ENCODE results near the gene TPRG1L. TPM values are rescaled to one million over a fixed set of nuclear protein-coding genes. Genes with fewer than 3 reads are reported as not detected.

The TPRG1L gene
- total and polyA plus RNA-seq, 2 of the 4 experiments (the other 2 are of a cell fraction) = 25.3 to 39.5 TPM

DNA sequence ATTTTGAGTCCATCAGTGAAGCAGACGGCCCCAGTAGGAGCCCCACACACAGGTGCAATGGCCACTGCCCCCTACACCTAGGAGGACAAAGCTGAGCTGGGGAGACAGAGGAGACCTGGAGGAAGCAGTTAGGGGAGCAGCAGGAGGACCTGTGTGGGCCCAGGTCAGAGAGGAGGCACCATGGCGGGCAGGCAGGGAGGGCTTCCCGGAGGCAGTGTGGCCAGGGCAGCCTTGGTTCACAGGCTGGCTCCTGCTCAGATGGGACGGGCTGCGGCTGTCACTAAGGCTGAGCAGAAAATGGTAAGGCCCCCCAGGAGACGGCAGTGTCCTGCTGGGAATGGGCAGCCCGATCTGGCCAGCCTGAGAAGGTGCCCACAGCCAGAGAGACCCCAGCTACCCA lies 28.9 kb upstream of the TPRG1L start:
- Histone ChIP-seq H2AK9ac (replicated peaks; ENCODE audit: low read depth, low read length, poor library complexity) (no peak overlapping the region), H4K20me1 (ENCODE audit: insufficient read depth, low read length) (no peaks in the 10 kb centered on the region), H3K9me3 (ENCODE audit: control insufficient read depth, insufficient read depth, low read length) (no peaks in the 10 kb centered on the region), H2BK20ac (ENCODE audit: low read depth, low read length) (no peak overlapping the region), H4K91ac (ENCODE audit: insufficient read depth, low read depth, low read length) (no peak overlapping the region), H3K56ac (ENCODE audit: extremely low read depth, insufficient read depth, low read length) (no peak overlapping the region), H3K4me3 (ENCODE audit: insufficient read depth, low read depth, low read length) (no peak overlapping the region), H3K4me1 (ENCODE audit: control insufficient read depth, insufficient read depth, low read length) (no peaks in the 10 kb centered on the region), H2BK15ac (ENCODE audit: low read depth, low read length) (no peak overlapping the region), H2BK120ac (ENCODE audit: low read depth, low read length) (no peak overlapping the region), H3K9me1 (ENCODE audit: insufficient read depth, low read length) (no peaks in the 10 kb centered on the region), H3K9ac (ENCODE audit: low read depth, low read length) (no peak overlapping the region), H3K27me3 (ENCODE audit: control insufficient read depth, insufficient read depth, low read length) (peaks cover 11% of the 10 kb centered on the region), H4K8ac (ENCODE audit: low read depth in 2 of 2, low read length in 2 of 2) (no peak overlapping the region), H2AFZ (replicated peaks; ENCODE audit: low read length, poor library complexity) (no peak overlapping the region), H3K79me1 (ENCODE audit: low read depth in 1 of 2, low read length in 2 of 2) (no peaks in the 10 kb centered on the region), H3K27ac (ENCODE audit: insufficient read depth, low read length) (no peak overlapping the region), H3K23ac (ENCODE audit: low read depth, low read length) (no peak overlapping the region), H3K18ac (ENCODE audit: low read depth, low read length) (no peak overlapping the region), H3K4me2 (ENCODE audit: low read depth, low read length) (no peak overlapping the region), H4K5ac (ENCODE audit: low read depth, low read length) (no peak overlapping the region), H3K14ac (replicated peaks; ENCODE audit: low read depth, low read length) (no peak overlapping the region), H3K36me3 (ENCODE audit: control insufficient read depth, insufficient read depth, low read length) (no peaks in the 10 kb centered on the region), H2AK5ac (ENCODE audit: low read depth, low read length) (no peak overlapping the region), H2BK5ac (ENCODE audit: low read depth, low read length, poor library complexity, severe bottlenecking) (no peak overlapping the region), H3K4ac (ENCODE audit: low read depth, low read length) (no peak overlapping the region)
- dilution Hi-C loops (cut with HindIII; ENCODE audit: low sequenced_read_pairs, unreplicated experiment) (no loop called here), intact Hi-C loops (cut with micrococcal nuclease) (no loop called here), in situ Hi-C loops (cut with MboI; ENCODE audit: low sequenced_read_pairs) (no loop called here)
- TF ChIP-seq MAFK (IDR thresholded peaks at IDR 0.05; ENCODE audit: low read depth, low read length) = no peak
- TF ChIP-seq RFX5 (IDR thresholded peaks at IDR 0.05; ENCODE audit: low read depth, low read length) = no peak
- TF ChIP-seq FOS (IDR thresholded peaks at IDR 0.05; ENCODE audit: low read depth, low read length) = no peak
- TF ChIP-seq CEBPB (IDR thresholded peaks at IDR 0.05; ENCODE audit: low read depth, low read length) = no peak
- no peak for TF ChIP-seq MXI1 (IDR thresholded peaks at IDR 0.05; ENCODE audit: borderline replicate concordance, low read depth, low read length)
- no peak for TF ChIP-seq RCOR1 (IDR thresholded peaks at IDR 0.05; ENCODE audit: insufficient replicate concordance, low read length)
- no peak for TF ChIP-seq MAZ (IDR thresholded peaks at IDR 0.05; ENCODE audit: borderline replicate concordance, low read depth, low read length)
- TF ChIP-seq, protein P1, sequence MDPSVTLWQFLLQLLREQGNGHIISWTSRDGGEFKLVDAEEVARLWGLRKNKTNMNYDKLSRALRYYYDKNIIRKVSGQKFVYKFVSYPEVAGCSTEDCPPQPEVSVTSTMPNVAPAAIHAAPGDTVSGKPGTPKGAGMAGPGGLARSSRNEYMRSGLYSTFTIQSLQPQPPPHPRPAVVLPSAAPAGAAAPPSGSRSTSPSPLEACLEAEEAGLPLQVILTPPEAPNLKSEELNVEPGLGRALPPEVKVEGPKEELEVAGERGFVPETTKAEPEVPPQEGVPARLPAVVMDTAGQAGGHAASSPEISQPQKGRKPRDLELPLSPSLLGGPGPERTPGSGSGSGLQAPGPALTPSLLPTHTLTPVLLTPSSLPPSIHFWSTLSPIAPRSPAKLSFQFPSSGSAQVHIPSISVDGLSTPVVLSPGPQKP (IDR thresholded peaks at IDR 0.05; ENCODE audit: borderline replicate concordance, low read depth, low read length) = no peak
- no peak for TF ChIP-seq BHLHE40 (IDR thresholded peaks at IDR 0.05; ENCODE audit: low read depth, low read length)
- no peak for TF ChIP-seq SMC3 (IDR thresholded peaks at IDR 0.05; ENCODE audit: low read depth, low read length)
- TF ChIP-seq CHD1 (IDR thresholded peaks at IDR 0.05; ENCODE audit: low read depth, low read length) = no peak
- TF ChIP-seq, protein P2, sequence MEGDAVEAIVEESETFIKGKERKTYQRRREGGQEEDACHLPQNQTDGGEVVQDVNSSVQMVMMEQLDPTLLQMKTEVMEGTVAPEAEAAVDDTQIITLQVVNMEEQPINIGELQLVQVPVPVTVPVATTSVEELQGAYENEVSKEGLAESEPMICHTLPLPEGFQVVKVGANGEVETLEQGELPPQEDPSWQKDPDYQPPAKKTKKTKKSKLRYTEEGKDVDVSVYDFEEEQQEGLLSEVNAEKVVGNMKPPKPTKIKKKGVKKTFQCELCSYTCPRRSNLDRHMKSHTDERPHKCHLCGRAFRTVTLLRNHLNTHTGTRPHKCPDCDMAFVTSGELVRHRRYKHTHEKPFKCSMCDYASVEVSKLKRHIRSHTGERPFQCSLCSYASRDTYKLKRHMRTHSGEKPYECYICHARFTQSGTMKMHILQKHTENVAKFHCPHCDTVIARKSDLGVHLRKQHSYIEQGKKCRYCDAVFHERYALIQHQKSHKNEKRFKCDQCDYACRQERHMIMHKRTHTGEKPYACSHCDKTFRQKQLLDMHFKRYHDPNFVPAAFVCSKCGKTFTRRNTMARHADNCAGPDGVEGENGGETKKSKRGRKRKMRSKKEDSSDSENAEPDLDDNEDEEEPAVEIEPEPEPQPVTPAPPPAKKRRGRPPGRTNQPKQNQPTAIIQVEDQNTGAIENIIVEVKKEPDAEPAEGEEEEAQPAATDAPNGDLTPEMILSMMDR (conservative IDR thresholded peaks at IDR 0.05; ENCODE audit: low read depth, low read length) = no peak
- no peak for TF ChIP-seq RAD21 (IDR thresholded peaks at IDR 0.05; ENCODE audit: low read length)
- TF ChIP-seq NFE2L2 (IDR thresholded peaks at IDR 0.05; ENCODE audit: low read depth, low read length) = no peak
- TF ChIP-seq POLR2A (IDR thresholded peaks at IDR 0.05; ENCODE audit: low read depth, low read length) = no peak
- TF ChIP-seq, protein P3, sequence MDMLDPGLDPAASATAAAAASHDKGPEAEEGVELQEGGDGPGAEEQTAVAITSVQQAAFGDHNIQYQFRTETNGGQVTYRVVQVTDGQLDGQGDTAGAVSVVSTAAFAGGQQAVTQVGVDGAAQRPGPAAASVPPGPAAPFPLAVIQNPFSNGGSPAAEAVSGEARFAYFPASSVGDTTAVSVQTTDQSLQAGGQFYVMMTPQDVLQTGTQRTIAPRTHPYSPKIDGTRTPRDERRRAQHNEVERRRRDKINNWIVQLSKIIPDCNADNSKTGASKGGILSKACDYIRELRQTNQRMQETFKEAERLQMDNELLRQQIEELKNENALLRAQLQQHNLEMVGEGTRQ (IDR thresholded peaks at IDR 0.05; ENCODE audit: low read depth, low read length) = no peak
- POLR2A ChIA-PET (ENCODE audit: unreplicated experiment) = no interaction called here
- ATAC-seq (ENCODE audit: low read depth) (no peak), DNase-seq (no peak)
- no TSS peak for BruUV-seq (replicated peaks)
- 100% methylated on average over 3 of the region's 7 CpGs; no CpG with 5 or more reads in 1 of the 2 experiments for WGBS, 2 experiments (ENCODE audit: extremely low coverage in 2 of 2, insufficient read length in 1 of 2)
- CTCF ChIA-PET = no interaction called here

All from IMR-90 (cell line).